ENCODE measurements around the gene NOTUM.
"Not testable (repeated sequence)": the region's sequence is repeated elsewhere in the genome, so short reads cannot be mapped to it uniquely, and the experiment has no call there.

NOTUM gene

DNA sequence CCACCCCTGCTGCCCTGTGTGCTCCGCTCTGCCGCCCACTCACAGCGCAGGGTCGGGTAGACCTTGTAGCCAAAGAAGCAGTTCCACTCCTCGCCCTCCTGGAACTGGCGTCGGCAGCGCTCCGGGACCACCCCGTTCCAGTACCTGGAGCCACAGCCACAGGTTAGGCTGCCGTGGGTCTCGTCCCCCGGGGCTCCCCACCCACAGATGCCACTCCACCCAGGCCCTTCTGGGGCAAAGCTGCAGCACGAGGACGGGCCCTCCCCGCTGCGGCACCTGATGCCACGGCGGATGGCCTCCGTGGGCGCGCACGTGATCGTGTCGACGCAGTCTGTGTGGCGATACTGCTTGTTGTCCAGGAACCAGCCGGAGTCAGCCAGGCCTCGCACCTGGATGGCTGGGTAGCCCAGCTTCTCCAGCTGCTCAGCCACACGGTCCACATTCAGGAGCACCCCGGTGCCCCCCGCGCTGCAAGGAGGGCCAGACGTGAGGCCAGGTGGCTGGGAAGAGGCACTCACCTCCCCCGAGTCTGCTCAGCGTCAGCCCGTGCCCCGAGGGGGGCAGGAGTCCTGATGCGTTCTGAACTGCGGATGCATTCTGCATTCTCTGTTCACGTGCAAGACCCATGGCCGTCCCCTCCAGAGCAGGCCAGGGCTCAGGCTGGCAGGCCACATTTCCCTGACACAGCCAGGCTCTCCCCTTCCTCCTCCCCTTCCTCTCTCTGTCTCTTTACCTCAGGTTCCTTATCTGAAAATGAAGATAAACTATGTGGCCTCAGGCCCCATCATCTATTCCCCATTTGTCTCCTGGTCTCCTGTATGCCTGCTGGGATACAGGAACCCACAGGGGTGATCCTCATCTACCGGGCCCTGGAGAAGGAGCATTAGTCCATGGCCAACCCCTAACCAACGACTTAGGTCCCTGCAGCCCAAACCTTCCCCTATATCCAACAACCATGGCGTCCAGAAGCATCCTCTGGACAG is 4.1 kb downstream of the NOTUM start:
- no peak for FAIRE-seq

- FAIRE-seq, result no peak
Measured at GRCh38 chr17:81955756-81956544, 5.0 kb downstream of the NOTUM start.

- no peak for FAIRE-seq
Measured at GRCh38 chr17:81955058-81955681, 5.8 kb downstream of the NOTUM start.

DNA sequence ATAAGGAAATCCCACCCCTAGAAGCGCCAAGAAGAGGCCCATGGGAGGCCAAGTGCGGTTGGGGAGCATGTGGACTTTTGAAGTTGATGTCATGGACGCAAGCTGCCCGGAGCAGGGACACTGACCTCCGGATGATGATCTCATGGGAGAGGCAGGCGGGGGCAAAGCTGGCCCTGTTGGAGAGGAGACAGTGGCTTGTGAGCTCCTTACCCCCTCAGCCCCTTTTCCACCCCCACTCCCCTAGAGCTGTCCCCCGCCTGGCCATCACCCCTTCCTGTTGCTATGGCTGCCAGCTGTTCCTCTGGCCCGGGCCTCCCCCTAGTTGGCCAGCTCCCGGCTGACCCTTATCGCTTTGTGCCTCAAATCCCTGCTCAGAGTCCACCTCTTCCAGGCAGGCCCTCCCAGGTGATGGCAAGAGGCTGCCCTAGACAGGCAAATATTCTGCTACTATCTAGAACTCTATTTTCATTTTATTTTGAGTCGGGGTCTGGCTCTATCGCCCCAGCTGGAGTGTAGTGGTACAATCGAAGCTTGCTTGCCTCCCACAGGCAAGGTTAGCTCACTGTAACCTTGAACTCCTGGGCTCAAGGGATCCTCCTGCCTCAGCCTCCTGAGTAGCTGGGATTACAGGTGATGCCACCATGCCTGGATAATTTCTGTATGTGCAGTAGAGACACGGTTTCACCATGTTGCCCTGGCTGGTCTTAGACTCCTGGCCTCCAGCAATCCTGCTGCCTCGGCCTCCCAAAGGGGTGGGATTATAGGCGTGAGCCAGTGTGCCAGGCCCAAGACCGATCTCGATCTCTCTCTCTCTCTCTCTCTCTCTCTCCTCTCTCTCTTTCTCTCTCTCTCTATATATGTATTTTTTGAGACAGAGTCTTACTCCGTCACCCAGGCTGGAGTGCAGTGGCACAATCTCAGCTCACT is 6.6 kb downstream of the NOTUM start:
- no peak for FAIRE-seq

DNA sequence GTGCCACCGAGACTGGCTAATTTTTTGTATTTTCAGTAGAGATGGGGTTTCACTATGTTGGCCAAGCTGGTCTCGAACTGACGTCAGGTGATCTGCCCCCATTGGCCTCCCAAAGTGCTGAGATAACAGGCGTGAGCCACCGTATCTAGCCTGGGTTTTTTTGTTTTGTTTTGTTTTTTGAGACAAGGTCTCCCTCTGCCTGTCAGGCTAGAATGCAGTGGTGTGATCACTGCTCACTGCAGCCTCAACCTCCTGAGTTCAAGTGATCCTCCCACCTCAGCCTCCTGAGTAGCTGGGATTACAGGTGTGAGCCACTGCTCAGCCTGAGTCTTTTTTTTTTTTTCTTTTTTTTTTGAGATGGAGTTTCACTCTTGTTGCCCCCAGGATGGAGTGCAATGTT is 7.5 kb downstream of the NOTUM start:
- not testable (repeated sequence) for FAIRE-seq

GRCh38 chr17:81952792-81953228 is 8.2 kb downstream of the NOTUM start:
- FAIRE-seq, result no peak

DNA sequence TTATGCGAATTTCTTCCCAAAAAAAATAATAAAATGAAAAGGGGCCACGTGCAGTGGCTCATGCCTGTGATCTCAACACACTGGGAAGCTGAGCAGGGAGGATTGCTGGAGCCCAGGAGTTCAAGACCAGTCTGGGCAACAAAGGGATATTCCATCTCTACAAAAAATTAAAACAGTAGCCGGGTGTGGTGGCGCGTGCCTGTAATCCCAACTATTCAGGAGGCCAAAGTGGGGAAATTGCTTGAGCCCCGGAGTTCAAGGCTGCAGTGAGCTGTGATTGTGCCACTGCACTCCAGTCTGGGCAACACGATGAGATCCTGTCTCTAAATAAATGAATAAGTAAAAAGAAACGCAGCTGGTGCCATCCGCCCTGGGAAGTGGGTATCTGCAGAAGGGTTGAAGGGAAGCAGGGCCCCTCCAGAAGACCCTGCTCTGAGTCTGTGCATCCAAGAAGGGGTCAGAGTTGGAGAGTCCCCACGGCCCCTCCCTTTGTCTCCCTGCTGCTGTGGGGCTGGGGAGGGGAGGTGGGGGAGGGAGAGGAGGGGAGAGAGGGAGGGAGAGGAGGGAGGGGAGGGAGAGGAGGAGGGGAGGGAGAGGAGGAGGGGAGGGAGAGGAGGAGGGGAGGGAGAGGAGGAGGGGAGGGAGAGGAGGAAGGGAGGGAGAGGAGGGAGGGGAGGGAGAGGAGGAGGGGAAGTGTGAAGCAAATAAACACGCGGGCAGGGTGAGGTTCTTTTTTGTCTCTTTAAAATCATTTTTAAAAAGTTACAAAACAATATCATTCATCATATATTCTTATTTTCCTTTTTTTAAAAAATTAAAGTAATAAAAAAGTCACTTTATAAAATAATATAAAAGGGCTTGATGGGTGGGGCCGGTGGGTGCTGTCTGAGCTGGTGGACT is 9.0 kb downstream of the NOTUM start:
- no peak for FAIRE-seq

DNA sequence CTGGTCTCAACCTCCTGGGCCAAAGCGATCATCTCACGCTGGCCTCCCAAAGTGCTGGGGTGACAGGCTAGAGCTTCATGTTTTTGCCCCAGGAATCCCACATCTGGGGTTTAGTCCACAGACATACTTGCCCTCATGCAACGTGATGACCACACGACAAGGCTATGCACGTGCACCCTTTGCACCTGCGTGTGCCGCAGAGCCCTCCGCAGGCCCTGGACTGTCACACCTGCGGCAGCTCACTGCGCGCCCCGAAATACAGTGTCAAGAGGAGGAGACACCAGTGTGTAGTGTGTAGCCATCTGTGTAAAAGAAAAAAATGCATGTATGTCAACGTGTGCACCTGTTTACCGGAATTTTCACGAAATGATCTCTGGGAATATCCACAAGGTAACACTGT is 10.5 kb downstream of the NOTUM start:
- FAIRE-seq, result no peak

DNA sequence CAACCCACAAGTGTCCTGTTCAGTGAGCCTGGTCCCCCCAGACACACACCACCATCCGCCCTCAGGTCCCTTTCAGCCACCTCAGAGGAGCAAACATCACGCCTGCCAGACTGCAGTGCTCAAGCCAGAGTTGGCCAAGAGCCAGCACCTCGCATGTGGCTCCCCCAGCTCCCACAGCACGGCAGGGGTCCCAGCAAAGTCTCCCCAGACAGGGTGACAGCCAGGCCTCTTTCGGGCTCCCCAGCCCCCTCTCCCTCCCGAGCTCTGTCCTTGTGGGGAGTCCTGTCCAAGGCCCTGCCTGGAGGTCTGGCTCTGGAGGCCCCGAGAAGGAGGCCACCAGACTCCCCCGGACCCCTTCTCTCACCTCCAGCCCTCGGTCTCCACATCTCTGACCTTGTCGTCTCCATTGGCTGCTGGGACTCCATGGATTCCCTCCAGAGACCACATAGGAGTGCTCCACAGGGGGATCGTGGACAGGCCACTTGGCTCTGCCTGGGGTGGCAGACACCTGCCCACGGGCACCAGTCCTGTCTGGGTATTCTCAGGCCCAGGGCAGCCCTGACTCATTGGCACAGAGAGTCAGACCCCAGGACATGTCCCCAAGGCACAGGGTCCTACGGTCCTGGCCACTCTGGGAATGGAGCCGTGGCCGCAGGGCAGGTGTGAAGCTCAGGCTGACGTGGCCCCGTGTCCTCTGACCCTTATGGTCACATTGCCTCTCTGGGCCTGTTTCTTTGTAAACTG is 12.2 kb downstream of the NOTUM start:
- no peak for FAIRE-seq

- no peak for FAIRE-seq
Measured at GRCh38 chr17:81947189-81947588, 13.8 kb downstream of the NOTUM start, which contains the start of gene MYADML2. MYADML2 (minus strand) TSS chr17:81947233; CDS start chr17:81941741, 5,492 bp downstream.

DNA sequence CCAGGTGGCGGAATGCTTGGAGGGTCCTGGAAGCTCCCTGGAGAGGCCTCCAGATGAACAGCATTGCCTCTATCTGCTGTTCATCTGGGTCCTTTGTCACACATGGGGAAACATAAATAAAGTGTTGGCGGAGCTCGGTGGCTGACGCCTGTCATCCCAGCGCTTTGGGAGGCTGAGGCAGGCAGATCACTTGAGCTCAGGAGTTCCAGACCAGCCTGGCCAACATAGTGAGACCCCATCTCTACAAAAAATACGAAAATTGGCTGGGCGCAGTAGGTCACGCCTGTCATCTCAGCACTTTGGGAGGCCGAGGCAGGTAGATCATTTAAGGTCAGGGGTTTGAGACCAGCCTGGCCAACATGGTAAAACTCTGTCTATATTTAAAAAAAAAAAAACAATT is 16.1 kb downstream of the NOTUM start:
- no peak for FAIRE-seq

GRCh38 chr17:81942167-81942553 is 18.8 kb downstream of the NOTUM start:
- no peak for FAIRE-seq

- no peak for FAIRE-seq
Measured at GRCh38 chr17:81941484-81942166, 19.4 kb downstream of the NOTUM start.

GRCh38 chr17:81940538-81941483 is 20.2 kb downstream of the NOTUM start:
- FAIRE-seq, result no peak

DNA sequence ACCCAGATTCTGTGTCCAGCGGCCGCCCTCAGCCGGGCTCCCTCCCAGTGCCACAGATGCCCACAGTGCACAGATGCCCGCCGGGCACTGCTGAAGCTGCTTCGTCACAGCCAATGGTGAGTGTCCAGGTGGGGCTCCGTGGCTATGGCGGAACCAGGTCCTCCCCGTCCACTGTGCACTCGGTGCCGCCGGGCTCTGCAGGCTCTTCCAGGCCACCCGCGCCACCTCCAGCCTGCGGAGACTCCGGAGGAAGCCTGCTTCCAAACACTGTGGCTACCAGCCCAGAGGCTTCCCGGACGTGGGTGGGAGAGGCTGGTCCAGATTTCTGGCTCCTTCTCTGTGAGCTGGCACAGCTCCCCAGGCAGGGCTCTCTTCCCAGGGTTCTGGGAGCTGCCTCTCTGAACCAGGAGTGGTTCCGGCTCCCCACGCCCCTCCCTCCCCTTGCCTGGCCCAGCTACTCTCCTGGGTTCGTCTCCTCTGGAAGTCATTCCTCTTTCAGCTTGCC is 21.1 kb downstream of the NOTUM start:
- no peak for FAIRE-seq

DNA sequence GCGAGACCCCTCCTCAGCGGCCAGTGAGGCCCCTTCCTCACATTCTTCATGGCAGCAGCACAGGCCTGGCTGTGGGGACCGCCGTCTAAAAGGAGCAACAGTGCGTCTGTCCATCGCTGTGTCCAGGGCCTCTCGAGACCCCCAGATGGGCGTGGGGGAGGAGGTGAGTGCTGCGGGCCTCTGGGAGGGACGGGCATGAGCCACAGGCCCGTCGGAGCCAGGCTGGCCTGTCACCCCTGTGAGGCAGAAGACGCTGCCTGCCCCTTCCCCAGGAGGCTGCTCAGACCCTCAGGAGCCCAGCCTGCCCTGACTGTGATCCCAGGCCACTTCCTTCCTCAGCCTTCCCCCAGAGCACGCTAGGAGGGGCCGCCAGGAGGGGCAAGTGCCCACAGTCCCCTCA is 21.8 kb downstream of the NOTUM start:
- FAIRE-seq, result no peak

DNA sequence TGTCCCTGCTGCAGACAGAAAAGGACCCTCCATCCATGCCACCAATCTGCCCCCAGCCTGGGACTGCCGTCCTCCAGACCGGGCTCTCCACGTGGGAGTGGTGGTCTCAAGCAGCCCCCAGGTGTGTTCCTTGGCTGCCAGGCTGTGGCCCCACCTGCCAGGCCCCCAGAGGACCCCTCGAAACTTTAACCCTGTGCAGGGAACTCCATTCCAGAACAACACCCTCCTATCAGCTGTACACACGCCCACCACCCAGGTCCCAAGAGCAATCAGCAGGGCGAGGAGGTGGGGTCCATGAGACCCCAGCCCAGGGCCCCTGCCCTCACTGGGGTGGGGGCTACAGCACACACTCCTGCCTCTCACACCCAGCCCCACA is 25.3 kb downstream of the NOTUM start:
- no peak for FAIRE-seq

Measured in endometrium (tissue), 2 donors.